Right atrium auricular region (tissue), 2 donors: ENCODE measurements around the gene ABHD16A. TPM values are rescaled to one million over a fixed set of nuclear protein-coding genes. Genes with fewer than 3 reads are reported as not detected.

Source experiments
- DNase-seq: peaks from one replicate; pipeline ENCODE4 v3.0.0-alpha.2; 2019; ENCODE audit warnings: low spot score
- H3K27ac ChIP-seq, 2 donors: fragments of 200-600 bp; sonication (generic); 1 replicate in 1 of 2; 2 replicates in 1 of 2; pipeline ENCODE4 v1.5.1; 2016 to 2019
- H3K27me3 ChIP-seq, 2 donors: fragments of 200-600 bp; sonication (generic); one replicate each; pipeline versions ENCODE4 v1.5.1 to v1.6.0; 2017 to 2019
- H3K36me3 ChIP-seq: fragments of 200-600 bp; sonication (generic); one replicate; pipeline ENCODE4 v1.5.1; 2016
- H3K4me1 ChIP-seq, 2 donors: fragments of 200-600 bp; sonication (generic); one replicate each; pipeline versions ENCODE4 v1.5.1 to v1.6.0; 2017 to 2019
- H3K4me3 ChIP-seq, 2 donors: fragments of 200-600 bp; sonication (generic); 1 replicate in 1 of 2; 2 replicates in 1 of 2; pipeline ENCODE4 v1.5.1; 2017 to 2019; ENCODE audit warnings: mild to moderate bottlenecking in 1 of 2, moderate library complexity in 1 of 2
- H3K9me3 ChIP-seq, 2 donors: fragments of 200-600 bp; sonication (generic); one replicate each; pipeline ENCODE4 v1.5.1; 2019
- total RNA-seq, 2 donors: library from RNA; depleted of rRNA; stranded (reverse); fragments of >200 nt; gene quantifications; one replicate each; pipeline ENCODE4 v1.1.0, GENCODE V29; 2016
- TF ChIP-seq, protein P1 (sequence below), 2 donors: fragments of 200-600 bp; sonication (generic); IDR thresholded peaks; one replicate each; pipeline ENCODE4 v1.5.1; 2019; ENCODE audit warnings: antibody characterized with exemption in 2 of 2

ABHD16A gene
- total RNA-seq, 2 donors from 2014 or later, result 22.7 to 29.4 TPM

- Histone ChIP-seq H3K9me3 (no peaks in the 10 kb centered on the region), H3K4me3 (no peak overlapping the region), H3K27me3 (no peaks in the 10 kb centered on the region), H3K27ac (no peak overlapping the region), H3K4me1 (peaks cover 0 to 21% of the 10 kb centered on the region in 2 donors), H3K36me3 (peaks cover 17% of the 10 kb centered on the region)
- no peak for DNase-seq
- TF ChIP-seq, protein P1, sequence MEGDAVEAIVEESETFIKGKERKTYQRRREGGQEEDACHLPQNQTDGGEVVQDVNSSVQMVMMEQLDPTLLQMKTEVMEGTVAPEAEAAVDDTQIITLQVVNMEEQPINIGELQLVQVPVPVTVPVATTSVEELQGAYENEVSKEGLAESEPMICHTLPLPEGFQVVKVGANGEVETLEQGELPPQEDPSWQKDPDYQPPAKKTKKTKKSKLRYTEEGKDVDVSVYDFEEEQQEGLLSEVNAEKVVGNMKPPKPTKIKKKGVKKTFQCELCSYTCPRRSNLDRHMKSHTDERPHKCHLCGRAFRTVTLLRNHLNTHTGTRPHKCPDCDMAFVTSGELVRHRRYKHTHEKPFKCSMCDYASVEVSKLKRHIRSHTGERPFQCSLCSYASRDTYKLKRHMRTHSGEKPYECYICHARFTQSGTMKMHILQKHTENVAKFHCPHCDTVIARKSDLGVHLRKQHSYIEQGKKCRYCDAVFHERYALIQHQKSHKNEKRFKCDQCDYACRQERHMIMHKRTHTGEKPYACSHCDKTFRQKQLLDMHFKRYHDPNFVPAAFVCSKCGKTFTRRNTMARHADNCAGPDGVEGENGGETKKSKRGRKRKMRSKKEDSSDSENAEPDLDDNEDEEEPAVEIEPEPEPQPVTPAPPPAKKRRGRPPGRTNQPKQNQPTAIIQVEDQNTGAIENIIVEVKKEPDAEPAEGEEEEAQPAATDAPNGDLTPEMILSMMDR (IDR thresholded peaks at IDR 0.05), result no peak
Measured at GRCh38 chr6:31723980-31724691, 21.0 kb upstream of the ABHD16A start.

DNA sequence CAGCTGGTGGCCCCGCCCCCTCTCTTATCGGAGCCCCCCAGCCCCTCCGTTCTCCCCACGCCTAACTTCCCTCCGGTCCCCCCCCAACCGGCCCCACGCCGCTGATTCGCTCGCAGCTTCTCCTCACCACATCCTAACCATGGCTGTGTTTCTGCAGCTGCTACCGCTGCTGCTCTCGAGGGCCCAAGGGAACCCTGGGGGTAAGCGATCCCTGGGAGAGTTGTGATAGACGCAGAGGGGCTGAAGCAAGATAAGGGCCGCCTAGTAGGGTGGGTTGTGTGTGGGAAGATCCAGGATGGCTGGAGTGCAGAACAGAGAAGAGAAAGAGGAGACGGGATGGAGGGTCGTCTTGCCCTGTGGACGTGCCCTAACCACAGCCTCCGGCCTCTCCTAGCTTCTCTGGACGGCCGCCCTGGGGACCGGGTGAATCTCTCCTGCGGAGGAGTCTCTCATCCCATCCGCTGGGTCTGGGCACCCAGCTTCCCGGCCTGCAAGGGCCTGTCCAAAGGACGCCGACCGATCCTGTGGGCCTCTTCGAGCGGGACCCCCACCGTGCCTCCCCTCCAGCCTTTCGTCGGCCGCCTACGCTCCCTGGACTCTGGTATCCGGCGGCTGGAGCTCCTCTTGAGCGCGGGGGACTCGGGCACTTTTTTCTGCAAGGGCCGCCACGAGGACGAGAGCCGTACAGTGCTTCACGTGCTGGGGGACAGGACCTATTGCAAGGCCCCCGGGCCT lies 20.3 kb upstream of the ABHD16A start, which contains the start of gene MPIG6B:
MPIG6B (plus strand) TSS at position 129 of the 735 bp plus-strand sequence; CDS start at position 140, 11 bp downstream.
- no peak for DNase-seq
- Histone ChIP-seq H3K4me1 (peaks cover 0 to 15% of the 10 kb centered on the region in 2 donors), H3K27me3 (no peaks in the 10 kb centered on the region), H3K4me3 (no peak within 1 kb of the TSS), H3K27ac (no peak within 1 kb of the TSS), H3K9me3 (no peaks in the 10 kb centered on the region), H3K36me3 (peaks cover 17% of the 10 kb centered on the region)
- TF ChIP-seq, protein P1 (IDR thresholded peaks at IDR 0.05), result no peak

- Histone ChIP-seq H3K4me1 (peaks cover 0 to 5% of the 10 kb centered on the region in 2 donors), H3K27me3 (no peaks in the 10 kb centered on the region), H3K36me3 (peaks cover 13% of the 10 kb centered on the region), H3K4me3 (no peak overlapping the region), H3K9me3 (no peaks in the 10 kb centered on the region), H3K27ac (no peak overlapping the region)
- DNase-seq, result no peak
- TF ChIP-seq, protein P1 (IDR thresholded peaks at IDR 0.05), result no peak
Measured at GRCh38 chr6:31722173-31722572, 19.0 kb upstream of the ABHD16A start.

- TF ChIP-seq, protein P1 (IDR thresholded peaks at IDR 0.05), result no peak
- H3K4me1 ChIP-seq, result peaks cover 0 to 5% of the 10 kb centered on the region in 2 donors
- H3K9me3 ChIP-seq, result no peaks in the 10 kb centered on the region
- no peak for DNase-seq
- no peak within 1 kb of the TSS for H3K27ac ChIP-seq
- peaks cover 6% of the 10 kb centered on the region for H3K36me3 ChIP-seq
- H3K4me3 ChIP-seq, result no peak within 1 kb of the TSS
- no peaks in the 10 kb centered on the region for H3K27me3 ChIP-seq
Measured at GRCh38 chr6:31721351-31722020, 18.4 kb upstream of the ABHD16A start, which contains the start of gene LY6G6C. TSS of gene LY6G6C (minus strand) at chr6:31721746. CDS start at chr6:31721679, 67 bp downstream.

GRCh38 chr6:31720196-31720770 lies 17.2 kb upstream of the ABHD16A start:
- DNase-seq, result no peak
- H3K36me3 ChIP-seq, result no peaks in the 10 kb centered on the region
- H3K4me1 ChIP-seq, result no peaks in the 10 kb centered on the region
- no peaks in the 10 kb centered on the region for H3K27me3 ChIP-seq
- TF ChIP-seq, protein P1 (IDR thresholded peaks at IDR 0.05), result no peak
- H3K4me3 ChIP-seq, result no peak overlapping the region
- no peaks in the 10 kb centered on the region for H3K9me3 ChIP-seq
- no peak overlapping the region for H3K27ac ChIP-seq
